IMR-90 (cell line): ENCODE measurements around the gene MED4.

Experiments
- BHLHE40 ChIP-seq: fragments of 150-350 bp; IDR thresholded peaks from 2 replicates; pipeline ENCODE4 v1.6.1; 2016; ENCODE audit warnings: mild to moderate bottlenecking, low read depth, low read length
- CEBPB ChIP-seq: IDR thresholded peaks from 2 replicates; pipeline ENCODE4 v1.6.1; 2012; ENCODE audit warnings: low read depth, low read length, improper control_type of control experiment
- CTCF ChIP-seq: conservative IDR thresholded peaks from 2 replicates; pipeline ENCODE4 v1.5.1; 2012; ENCODE audit warnings: mild to moderate bottlenecking, low read depth, low read length, improper control_type of control experiment
- MXI1 ChIP-seq: IDR thresholded peaks from 2 replicates; pipeline ENCODE4 v1.6.1; 2012; ENCODE audit warnings: low read depth, mild to moderate bottlenecking, low read length, moderate library complexity, borderline replicate concordance
- NFE2L2 ChIP-seq: fragments of 150-350 bp; IDR thresholded peaks from 2 replicates; pipeline ENCODE4 v1.6.1; 2016; ENCODE audit warnings: low read depth, mild to moderate bottlenecking, low read length
- POLR2A ChIP-seq: IDR thresholded peaks from 2 replicates; pipeline ENCODE4 v1.6.1; 2012; ENCODE audit warnings: mild to moderate bottlenecking, low read depth, low read length

- TF ChIP-seq CTCF: no peak
- TF ChIP-seq BHLHE40: no peak
- TF ChIP-seq MXI1: no peak
- TF ChIP-seq CEBPB: no peak
- TF ChIP-seq NFE2L2: no peak
- no peak for TF ChIP-seq POLR2A
Observed at GRCh38 chr13:48081739-48082138, 13.2 kb downstream of the MED4 start.
